HepG2 (cell line): ENCODE results near the gene OR2B2. TPM values are rescaled to one million over a fixed set of nuclear protein-coding genes. Genes with fewer than 3 reads are reported as not detected.

ENCODE experiments used
- ATM ChIP-seq: fragments of 450-650 bp; IDR thresholded peaks from 2 replicates; pipeline ENCODE4 v1.7.1; 2017; ENCODE audit warnings: mild to moderate bottlenecking, borderline replicate concordance
- DDIT3 ChIP-seq: sonication (generic); formaldehyde crosslinking; IDR thresholded peaks from 2 replicates; pipeline ENCODE4 v1.4.0; 2020; ENCODE audit warnings: mild to moderate bottlenecking, missing genetic modification reagents
- KDM1A ChIP-seq: IDR thresholded peaks from 2 replicates; pipeline ENCODE4 v1.6.1; 2016; ENCODE audit warnings: missing compliant biosample characterization
- MTA3 ChIP-seq: sonication (generic); formaldehyde crosslinking; IDR thresholded peaks from 2 replicates; pipeline ENCODE4 v1.4.0; 2020; ENCODE audit warnings: missing genetic modification reagents
- PCBP2 ChIP-seq: fragments of 200-400 bp; formaldehyde crosslinking; optimal IDR thresholded peaks from 2 replicates; pipeline ENCODE3; 2018; ENCODE audit warnings: low read length, low read depth; ENCODE audit not compliant: poor library complexity, severe bottlenecking
- PLRG1 ChIP-seq: fragments of 450-650 bp; conservative IDR thresholded peaks from 2 replicates; pipeline ENCODE4 v1.6.1; 2016
- SIX1 ChIP-seq: sonication (generic); formaldehyde crosslinking; IDR thresholded peaks from 2 replicates; pipeline ENCODE4 v1.4.0; 2020; ENCODE audit warnings: missing genetic modification reagents, borderline replicate concordance
- YEATS4 ChIP-seq: sonication (generic); formaldehyde crosslinking; IDR thresholded peaks from 2 replicates; pipeline ENCODE4 v1.4.0; 2020; ENCODE audit warnings: missing genetic modification reagents, borderline replicate concordance
- ZKSCAN5 ChIP-seq: sonication (generic); formaldehyde crosslinking; IDR thresholded peaks from 2 replicates; pipeline ENCODE4 v1.5.1; 2020; ENCODE audit warnings: mild to moderate bottlenecking, missing genetic modification reagents
- ZNF3 ChIP-seq: IDR thresholded peaks from 2 replicates; pipeline ENCODE4 v1.7.0; 2017; ENCODE audit warnings: inconsistent platforms
- ZNF30 ChIP-seq: sonication (generic); formaldehyde crosslinking; IDR thresholded peaks from 2 replicates; pipeline ENCODE4 v1.5.0; 2020; ENCODE audit warnings: mild to moderate bottlenecking, missing genetic modification reagents
- ZNF350 ChIP-seq: sonication (generic); formaldehyde crosslinking; IDR thresholded peaks from 2 replicates; pipeline ENCODE4 v1.4.0; 2020; ENCODE audit warnings: mild to moderate bottlenecking, low read depth, missing genetic modification reagents, borderline replicate concordance
- polyA plus RNA-seq, 8 experiments: library from polyadenylated mRNA; depleted of rRNA in 3 of 8; stranded (reverse) in 7 of 8; unstranded in 1 of 8; fragments of >200 nt; fragmentation: Illumina TruSeq in 4 of 8; extraction: Trizol in 4 of 8; gene quantifications; 2 replicates each; pipeline versions ENCODE4 v1.2.1 to v1.2.3, GENCODE V29; 2011 to 2016; ENCODE audit warnings: low read depth in 4 of 8, missing spikeins in 1 of 8, mixed read lengths in 1 of 8; ENCODE audit not compliant: insufficient read depth in 1 of 8
- total RNA-seq, 5 experiments: library from RNA; depleted of rRNA; stranded (reverse); fragments of >200 nt; fragmentation: Illumina TruSeq; extraction: Trizol; gene quantifications; 2 replicates each; pipeline ENCODE4 v1.2.3, GENCODE V29; 2016; ENCODE audit warnings: low read depth in 1 of 5
- TF ChIP-seq, protein P1 (sequence below): sonication (generic); formaldehyde crosslinking; IDR thresholded peaks from 2 replicates; pipeline ENCODE4 v1.4.0; 2020; ENCODE audit warnings: missing genetic modification reagents
- TF ChIP-seq, protein P2 (sequence below): sonication (generic); formaldehyde crosslinking; IDR thresholded peaks from 2 replicates; pipeline ENCODE4 v1.4.0; 2020; ENCODE audit warnings: missing genetic modification reagents
- TF ChIP-seq, protein P3 (sequence below): sonication (generic); formaldehyde crosslinking; IDR thresholded peaks from 2 replicates; pipeline ENCODE4 v1.8.1; 2023; ENCODE audit warnings: mild to moderate bottlenecking, missing genetic modification reagents, borderline replicate concordance
- TF ChIP-seq, protein P4 (sequence below): sonication (generic); formaldehyde crosslinking; IDR thresholded peaks from 2 replicates; pipeline ENCODE4 v1.4.0; 2020; ENCODE audit warnings: mild to moderate bottlenecking, missing genetic modification reagents
- TF ChIP-seq, protein P5 (sequence below): sonication (generic); formaldehyde crosslinking; IDR thresholded peaks from 2 replicates; pipeline ENCODE4 v1.5.1; 2020; ENCODE audit warnings: mild to moderate bottlenecking, missing genetic modification reagents, moderate library complexity

OR2B2 gene
- total and polyA plus RNA-seq, 2 of the 13 experiments (the other 11 are each of a cell fraction or from before 2014, with no cell fraction given): not detected

- TF ChIP-seq, protein P1, sequence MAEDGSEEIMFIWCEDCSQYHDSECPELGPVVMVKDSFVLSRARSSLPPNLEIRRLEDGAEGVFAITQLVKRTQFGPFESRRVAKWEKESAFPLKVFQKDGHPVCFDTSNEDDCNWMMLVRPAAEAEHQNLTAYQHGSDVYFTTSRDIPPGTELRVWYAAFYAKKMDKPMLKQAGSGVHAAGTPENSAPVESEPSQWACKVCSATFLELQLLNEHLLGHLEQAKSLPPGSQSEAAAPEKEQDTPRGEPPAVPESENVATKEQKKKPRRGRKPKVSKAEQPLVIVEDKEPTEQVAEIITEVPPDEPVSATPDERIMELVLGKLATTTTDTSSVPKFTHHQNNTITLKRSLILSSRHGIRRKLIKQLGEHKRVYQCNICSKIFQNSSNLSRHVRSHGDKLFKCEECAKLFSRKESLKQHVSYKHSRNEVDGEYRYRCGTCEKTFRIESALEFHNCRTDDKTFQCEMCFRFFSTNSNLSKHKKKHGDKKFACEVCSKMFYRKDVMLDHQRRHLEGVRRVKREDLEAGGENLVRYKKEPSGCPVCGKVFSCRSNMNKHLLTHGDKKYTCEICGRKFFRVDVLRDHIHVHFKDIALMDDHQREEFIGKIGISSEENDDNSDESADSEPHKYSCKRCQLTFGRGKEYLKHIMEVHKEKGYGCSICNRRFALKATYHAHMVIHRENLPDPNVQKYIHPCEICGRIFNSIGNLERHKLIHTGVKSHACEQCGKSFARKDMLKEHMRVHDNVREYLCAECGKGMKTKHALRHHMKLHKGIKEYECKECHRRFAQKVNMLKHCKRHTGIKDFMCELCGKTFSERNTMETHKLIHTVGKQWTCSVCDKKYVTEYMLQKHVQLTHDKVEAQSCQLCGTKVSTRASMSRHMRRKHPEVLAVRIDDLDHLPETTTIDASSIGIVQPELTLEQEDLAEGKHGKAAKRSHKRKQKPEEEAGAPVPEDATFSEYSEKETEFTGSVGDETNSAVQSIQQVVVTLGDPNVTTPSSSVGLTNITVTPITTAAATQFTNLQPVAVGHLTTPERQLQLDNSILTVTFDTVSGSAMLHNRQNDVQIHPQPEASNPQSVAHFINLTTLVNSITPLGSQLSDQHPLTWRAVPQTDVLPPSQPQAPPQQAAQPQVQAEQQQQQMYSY (CRISPR knock-in tag): no peak
- TF ChIP-seq DDIT3 (CRISPR knock-in tag) (no peak), ZNF350 (CRISPR knock-in tag) (no peak), MTA3 (no peak), YEATS4 (CRISPR knock-in tag) (0 out of 2 replicates have a peak, but pooled peaks have one; percentile 30), PCBP2 (no peak), PLRG1 (no peak), ZKSCAN5 (CRISPR knock-in tag) (no peak), ZNF3 (CRISPR knock-in tag) (no peak), SIX1 (CRISPR knock-in tag) (peak; percentile 94; the same call in 1 of the 2 replicates), ZNF30 (CRISPR knock-in tag) (no peak), ATM (no peak), KDM1A (CRISPR knock-in tag) (0 out of 2 replicates have a peak, but pooled peaks have one; percentile 7)
- TF ChIP-seq, protein P2, sequence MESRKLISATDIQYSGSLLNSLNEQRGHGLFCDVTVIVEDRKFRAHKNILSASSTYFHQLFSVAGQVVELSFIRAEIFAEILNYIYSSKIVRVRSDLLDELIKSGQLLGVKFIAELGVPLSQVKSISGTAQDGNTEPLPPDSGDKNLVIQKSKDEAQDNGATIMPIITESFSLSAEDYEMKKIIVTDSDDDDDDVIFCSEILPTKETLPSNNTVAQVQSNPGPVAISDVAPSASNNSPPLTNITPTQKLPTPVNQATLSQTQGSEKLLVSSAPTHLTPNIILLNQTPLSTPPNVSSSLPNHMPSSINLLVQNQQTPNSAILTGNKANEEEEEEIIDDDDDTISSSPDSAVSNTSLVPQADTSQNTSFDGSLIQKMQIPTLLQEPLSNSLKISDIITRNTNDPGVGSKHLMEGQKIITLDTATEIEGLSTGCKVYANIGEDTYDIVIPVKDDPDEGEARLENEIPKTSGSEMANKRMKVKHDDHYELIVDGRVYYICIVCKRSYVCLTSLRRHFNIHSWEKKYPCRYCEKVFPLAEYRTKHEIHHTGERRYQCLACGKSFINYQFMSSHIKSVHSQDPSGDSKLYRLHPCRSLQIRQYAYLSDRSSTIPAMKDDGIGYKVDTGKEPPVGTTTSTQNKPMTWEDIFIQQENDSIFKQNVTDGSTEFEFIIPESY (CRISPR knock-in tag): peak; percentile 38; the same call in 1 of the 2 replicates
- TF ChIP-seq, protein P3, sequence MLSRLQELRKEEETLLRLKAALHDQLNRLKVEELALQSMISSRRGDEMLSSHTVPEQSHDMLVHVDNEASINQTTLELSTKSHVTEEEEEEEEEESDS (CRISPR knock-in tag): no peak
- TF ChIP-seq, protein P4, sequence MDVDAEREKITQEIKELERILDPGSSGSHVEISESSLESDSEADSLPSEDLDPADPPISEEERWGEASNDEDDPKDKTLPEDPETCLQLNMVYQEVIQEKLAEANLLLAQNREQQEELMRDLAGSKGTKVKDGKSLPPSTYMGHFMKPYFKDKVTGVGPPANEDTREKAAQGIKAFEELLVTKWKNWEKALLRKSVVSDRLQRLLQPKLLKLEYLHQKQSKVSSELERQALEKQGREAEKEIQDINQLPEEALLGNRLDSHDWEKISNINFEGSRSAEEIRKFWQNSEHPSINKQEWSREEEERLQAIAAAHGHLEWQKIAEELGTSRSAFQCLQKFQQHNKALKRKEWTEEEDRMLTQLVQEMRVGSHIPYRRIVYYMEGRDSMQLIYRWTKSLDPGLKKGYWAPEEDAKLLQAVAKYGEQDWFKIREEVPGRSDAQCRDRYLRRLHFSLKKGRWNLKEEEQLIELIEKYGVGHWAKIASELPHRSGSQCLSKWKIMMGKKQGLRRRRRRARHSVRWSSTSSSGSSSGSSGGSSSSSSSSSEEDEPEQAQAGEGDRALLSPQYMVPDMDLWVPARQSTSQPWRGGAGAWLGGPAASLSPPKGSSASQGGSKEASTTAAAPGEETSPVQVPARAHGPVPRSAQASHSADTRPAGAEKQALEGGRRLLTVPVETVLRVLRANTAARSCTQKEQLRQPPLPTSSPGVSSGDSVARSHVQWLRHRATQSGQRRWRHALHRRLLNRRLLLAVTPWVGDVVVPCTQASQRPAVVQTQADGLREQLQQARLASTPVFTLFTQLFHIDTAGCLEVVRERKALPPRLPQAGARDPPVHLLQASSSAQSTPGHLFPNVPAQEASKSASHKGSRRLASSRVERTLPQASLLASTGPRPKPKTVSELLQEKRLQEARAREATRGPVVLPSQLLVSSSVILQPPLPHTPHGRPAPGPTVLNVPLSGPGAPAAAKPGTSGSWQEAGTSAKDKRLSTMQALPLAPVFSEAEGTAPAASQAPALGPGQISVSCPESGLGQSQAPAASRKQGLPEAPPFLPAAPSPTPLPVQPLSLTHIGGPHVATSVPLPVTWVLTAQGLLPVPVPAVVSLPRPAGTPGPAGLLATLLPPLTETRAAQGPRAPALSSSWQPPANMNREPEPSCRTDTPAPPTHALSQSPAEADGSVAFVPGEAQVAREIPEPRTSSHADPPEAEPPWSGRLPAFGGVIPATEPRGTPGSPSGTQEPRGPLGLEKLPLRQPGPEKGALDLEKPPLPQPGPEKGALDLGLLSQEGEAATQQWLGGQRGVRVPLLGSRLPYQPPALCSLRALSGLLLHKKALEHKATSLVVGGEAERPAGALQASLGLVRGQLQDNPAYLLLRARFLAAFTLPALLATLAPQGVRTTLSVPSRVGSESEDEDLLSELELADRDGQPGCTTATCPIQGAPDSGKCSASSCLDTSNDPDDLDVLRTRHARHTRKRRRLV (CRISPR knock-in tag): no peak
- TF ChIP-seq, protein P5, sequence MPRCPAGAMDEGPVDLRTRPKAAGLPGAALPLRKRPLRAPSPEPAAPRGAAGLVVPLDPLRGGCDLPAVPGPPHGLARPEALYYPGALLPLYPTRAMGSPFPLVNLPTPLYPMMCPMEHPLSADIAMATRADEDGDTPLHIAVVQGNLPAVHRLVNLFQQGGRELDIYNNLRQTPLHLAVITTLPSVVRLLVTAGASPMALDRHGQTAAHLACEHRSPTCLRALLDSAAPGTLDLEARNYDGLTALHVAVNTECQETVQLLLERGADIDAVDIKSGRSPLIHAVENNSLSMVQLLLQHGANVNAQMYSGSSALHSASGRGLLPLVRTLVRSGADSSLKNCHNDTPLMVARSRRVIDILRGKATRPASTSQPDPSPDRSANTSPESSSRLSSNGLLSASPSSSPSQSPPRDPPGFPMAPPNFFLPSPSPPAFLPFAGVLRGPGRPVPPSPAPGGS: no peak
Observed at GRCh38 chr6:27862396-27863066, 49.7 kb downstream of the OR2B2 start (continued).
